NCI-H510A treated with DMSO at 0.1 percent for 48 hours (cell line): Measurements from ENCODE around the gene YWHAG.
"Not testable (repeated sequence)": the region's sequence is repeated elsewhere in the genome, so short reads cannot be mapped to it uniquely, and the experiment has no call there.

Experiments used
- DNase-seq: peaks from one replicate; lab custom pipeline; 2025; lab: John Stamatoyannopoulos, UW

YWHAG gene

DNA sequence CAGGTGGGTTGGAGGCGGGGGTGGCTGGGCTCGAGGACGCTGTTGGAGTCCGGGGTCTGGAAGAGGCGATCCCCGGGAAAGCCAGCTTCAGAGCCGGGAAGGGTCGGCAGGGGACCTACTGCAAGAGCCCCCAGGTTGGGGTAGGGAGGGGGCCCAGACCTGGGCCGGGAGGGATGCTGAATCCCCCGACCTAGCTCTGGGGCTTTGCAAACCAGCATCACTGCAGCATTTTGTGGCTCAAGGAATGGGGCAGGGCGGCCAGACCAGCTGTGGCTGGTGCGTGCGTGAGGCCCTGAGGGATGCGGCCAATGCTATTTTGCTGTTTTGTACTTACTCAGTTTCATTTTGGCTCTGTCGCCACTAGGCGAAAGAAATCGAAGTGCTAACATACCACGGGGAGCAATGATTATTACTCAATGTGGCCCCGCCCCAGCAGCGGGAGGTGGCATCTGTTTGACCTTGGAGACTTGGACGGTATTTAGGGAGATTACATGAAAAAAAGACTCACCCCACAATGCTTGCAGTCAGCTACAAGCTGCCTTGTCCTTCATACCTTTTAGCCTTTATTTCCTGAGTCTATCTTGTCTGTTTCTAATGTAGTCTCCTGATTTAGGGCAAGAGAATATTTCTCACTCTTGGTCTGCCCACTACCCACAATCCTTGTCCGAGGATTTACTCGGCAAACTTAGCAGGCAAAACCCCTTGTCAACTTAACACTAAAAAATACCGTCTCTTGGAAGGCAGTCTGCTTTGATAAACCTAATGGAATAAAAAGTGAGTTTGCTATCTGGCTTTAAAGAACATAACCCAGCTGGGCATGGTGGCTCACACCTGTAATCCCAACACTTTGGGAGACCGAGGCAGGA is 40.1 kb downstream of the YWHAG start:
- DNase-seq, result peak; percentile 41

- DNase-seq, result peak; percentile 90
Observed at GRCh38 chr7:76317782-76318487, 40.9 kb downstream of the YWHAG start.

DNA sequence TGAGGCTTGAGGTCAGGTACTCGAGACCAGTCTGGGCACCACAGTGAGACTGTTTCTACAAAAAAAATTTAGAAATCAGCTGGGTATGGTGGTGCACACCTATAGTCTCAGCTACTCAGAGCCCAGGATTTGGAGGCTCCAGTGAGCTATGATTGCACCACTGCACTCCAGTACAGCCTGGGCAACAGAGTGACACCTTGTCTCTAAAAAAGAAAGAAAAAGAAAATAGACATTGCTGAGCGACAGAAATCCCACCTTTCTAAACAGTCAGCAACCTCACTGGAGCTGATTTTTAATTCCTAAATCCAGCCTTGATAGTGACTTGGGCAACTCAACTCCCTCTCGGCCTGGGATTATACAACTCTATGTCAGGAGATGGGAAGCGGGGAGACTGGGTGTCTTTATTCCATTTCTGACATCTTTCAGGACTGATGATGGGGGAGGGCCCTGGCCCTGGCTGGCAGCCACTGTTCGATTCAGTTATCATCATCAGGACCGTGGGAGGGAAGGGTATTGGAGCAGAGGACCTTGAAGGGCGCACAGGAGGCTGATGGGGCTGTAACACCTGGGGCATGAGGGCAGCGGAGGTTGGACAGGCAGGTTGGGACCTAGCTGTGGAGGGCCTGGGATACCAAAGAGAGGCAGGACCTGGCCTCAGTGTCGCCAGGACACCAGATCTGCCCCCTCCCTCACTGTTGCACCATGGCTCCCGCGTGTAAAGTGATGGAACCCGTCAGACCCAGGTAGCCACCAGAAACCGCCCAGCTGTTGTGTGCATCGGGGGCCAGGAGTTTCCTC is 41.6 kb downstream of the YWHAG start:
- DNase-seq, result no peak

DNA sequence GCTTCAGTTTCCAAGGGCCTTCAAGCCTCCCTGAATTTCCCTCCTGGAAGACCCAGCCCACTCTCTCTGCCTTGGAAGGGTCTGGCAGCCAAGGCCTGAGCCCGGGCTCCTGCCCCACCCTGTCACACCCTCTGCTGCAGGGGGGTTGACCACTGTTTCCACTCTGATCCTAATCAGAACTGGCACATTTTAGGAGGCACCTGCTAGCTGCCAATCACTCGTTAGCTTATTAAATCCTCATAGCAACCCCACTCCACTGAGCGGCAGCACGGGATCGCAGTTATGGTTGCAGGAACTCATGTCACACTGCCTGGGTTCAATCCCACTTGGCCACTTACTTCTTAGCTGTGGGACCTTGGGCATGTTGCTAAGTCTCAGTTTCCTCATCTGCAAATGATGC is 43.4 kb downstream of the YWHAG start:
- no peak for DNase-seq

GRCh38 chr7:76314740-76315139 is 44.1 kb downstream of the YWHAG start:
- DNase-seq, result not testable (repeated sequence)

DNA sequence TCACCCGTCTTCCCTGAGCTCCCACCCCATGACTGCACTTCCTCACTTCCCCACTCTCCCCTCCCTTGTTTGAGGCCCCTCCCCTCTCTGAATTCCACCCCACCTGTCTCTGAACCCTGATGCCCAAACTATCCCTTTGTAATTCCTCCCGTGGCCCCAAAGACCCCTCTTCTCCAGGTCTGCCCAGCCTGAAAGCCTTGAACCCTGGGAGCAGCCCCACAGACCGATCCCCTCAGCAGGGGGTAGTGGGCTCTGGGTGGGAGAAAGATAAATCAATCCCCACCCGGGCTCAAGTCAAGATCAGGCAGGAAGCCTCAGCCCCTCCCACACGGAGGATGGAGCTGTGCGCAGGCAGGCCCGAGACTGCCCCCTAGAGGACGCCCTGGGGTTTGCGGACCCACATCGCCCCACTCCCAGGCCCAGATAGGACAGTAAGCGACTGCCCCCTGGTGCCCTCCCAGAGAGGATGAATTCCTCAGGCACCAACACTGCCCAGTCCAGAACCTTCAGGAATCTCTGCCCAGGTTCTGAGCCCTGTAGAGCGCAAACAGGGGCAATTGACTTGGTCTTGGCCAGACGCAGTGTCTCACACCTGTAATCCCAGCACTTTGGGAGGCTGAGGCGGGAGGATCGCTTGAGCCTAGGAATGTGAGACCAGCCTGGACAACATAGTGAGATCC is 44.6 kb downstream of the YWHAG start:
- peak; percentile 82 for DNase-seq

DNA sequence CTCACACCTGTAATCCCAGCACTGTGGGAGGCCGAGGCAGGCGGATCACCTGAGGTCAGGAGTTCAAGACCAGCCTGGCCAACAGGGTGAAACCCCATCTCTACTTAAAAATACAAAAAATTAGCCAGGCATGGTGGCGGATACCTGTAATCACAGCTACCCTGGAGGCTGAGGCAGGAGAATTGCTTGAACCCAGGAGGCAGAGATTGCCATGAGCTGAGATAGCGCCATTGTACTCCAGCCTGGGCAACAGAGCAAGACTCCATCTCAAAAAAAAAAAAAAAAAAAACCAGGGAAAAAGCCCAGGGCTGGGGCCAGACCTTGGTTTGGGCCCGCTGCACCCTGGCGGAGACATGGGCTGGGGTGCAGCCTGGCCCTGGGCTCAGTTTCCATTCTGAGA is 47.0 kb downstream of the YWHAG start:
- DNase-seq, result not testable (repeated sequence)

DNA sequence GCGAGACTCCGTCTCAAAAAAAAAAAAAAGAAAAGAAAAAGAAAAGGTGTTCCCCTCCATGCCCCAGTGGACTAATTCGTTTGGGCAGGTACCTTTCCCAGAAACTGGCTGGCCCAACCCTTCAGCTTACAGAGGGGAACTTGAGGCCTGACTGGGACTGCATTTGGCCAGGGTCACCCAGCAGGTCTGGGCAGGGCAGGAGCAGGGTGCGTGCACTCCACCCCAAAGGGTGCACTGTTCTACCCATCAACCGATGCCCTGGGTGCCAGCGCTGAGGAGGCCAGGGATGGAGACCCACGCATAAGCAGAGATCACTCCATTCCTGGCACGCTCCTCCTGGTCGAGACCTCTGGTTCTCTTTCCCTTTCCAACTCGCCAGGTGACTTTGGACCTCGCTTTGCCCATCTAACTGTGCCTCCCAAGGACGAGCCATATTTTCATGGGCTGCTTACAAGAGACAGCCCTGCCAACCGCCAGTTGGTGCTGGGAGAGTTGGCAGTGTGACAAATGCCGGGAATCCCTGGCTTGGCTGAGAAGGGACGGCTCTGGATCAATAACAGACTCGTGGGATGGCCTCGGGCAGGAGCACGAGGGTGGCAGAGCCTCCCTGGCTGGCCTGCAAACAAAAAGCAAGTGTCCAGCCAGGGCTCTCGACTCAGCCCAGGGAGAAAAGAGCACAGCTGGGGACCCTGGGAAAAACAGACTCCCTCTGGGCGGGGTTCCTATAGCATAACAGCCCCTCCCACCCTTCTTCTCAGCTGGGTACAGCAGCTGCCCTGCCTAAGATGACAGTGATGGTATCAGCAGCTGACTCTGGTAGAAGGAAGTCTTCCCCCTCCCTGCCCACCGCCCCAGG is 48.5 kb downstream of the YWHAG start:
- DNase-seq, result no peak

DNA sequence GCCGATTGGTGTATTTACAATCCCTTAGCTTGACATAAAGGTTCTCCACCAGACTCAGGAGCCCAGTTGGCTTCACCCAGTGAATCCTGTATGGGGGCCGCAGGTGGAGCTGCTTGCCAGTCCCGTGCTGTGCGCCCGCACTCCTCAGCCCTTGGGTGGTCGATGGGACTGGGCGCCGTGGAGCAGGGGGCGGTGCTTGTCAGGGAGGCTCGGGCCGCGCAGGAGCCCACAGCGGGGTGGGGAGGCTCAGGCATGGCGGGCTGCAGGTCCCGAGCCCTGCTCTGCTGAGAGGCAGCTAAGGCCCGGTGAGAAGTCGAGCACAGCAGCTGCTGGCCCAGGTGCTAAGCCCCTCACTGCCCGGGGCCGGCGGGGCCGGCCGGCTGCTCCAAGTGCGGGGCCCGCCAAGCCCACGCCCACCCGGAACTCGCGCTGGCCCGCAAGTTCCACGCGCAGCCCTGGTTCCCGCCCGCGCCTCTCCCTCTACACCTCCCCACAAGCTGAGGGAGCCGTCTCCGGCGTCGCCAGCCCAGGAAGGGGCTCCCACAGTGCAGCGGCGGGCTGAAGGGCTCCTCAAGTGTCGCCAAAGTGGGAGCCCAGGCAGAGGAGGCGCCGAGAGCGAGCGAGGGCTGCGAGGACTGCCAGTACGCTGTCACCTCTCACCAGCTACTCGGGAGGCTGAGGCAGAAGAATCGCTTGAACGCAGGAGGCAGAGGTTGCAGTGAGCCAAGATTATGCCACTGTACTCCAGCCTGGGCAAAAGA is 49.3 kb downstream of the YWHAG start:
- DNase-seq, result not testable (repeated sequence)

GRCh38 chr7:76308874-76309273 is 49.9 kb downstream of the YWHAG start:
- not testable (repeated sequence) for DNase-seq

DNA sequence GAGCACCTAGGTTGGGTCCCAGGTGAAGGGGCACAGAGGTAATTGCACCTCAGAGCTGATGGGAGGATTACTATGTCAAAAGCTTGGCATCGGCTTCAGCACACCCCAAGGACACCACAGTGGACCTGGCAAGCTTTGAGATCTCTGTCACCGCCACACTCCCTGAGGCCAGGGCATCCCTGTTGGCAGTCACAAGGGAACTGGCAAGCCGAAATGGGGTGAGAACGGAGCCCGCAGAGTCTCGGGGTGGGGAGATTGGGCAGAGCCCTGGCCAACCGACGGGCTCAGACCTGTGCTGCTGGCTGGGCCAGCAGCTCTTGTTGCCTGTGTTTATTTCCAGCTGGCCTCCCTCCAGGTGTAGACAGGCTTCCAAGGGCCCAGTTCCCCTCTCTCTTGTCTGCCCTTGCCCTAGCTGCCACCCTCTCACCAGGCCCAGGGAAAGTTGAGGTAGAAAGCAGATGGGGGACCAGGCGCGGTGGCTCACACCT is 53.9 kb downstream of the YWHAG start:
- no peak for DNase-seq

DNA sequence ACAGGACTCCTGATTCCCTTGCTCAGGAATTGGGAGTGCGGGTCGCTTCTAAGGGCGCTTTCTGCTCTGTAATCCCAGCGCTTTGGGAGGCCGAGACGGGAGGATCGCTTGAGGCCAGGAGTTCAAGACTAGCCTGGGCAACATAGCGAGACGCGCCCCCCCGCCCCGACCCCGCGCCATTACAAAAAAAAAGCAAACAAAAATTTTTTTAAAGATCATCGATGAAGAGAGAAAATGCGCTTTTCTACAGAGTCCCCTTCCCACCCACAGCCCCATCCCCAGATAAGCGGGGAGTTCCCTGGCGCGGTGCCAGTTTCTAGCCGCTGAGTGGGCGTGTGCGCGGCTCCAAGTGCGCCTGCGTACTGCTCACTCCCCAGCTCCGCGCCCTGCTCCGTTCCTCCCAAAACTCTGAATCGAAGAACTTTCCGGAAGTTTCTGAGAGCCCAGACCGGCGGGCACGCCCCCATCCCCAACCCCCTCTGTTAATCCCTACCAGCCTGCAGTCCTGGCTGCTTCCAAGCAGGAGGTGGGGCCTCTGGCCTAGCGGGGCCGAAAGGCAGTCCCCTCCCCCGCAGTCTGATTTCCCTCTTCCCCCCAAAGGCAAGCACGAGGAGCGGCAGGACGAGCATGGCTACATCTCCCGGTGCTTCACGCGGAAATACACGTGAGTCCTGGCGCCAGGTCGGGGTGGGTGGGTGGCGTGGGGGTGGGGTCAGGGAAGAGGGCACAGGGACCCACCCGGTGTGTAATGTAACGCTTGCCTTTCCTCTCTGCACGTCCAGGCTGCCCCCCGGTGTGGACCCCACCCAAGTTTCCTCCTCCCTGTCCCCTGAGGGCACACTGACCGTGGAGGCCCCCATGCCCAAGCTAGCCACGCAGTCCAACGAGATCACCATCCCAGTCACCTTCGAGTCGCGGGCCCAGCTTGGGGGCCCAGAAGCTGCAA is 55.3 kb downstream of the YWHAG start:
- DNase-seq, result peak; percentile 61

DNA sequence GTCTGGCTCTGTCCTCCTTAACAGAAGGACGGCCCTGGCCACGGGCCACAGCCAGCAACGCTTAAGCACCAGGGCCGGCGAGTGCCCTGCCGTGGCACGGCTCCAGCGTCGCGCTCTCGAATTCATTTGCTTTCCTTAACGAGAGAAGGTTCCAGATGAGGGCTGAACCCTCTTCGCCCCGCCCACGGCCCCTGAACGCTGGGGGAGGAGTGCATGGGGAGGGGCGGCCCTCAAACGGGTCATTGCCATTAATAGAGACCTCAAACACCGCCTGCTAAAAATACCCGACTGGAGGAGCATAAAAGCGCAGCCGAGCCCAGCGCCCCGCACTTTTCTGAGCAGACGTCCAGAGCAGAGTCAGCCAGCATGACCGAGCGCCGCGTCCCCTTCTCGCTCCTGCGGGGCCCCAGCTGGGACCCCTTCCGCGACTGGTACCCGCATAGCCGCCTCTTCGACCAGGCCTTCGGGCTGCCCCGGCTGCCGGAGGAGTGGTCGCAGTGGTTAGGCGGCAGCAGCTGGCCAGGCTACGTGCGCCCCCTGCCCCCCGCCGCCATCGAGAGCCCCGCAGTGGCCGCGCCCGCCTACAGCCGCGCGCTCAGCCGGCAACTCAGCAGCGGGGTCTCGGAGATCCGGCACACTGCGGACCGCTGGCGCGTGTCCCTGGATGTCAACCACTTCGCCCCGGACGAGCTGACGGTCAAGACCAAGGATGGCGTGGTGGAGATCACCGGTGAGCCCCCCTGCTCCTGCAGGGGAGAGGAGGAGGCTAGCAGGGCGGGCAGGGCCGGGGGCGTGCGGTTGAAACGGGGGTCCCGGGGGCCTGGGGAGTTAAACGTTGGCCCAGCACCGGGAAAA is 56.2 kb downstream of the YWHAG start, which contains the start of gene HSPB1:
HSPB1 (plus strand) TSS at position 327 of the 855 bp plus-strand sequence; CDS start at position 367, 40 bp downstream.
- peak; percentile 75 for DNase-seq

GRCh38 chr7:76301000-76301399 is 57.8 kb downstream of the YWHAG start:
- no peak for DNase-seq

DNA sequence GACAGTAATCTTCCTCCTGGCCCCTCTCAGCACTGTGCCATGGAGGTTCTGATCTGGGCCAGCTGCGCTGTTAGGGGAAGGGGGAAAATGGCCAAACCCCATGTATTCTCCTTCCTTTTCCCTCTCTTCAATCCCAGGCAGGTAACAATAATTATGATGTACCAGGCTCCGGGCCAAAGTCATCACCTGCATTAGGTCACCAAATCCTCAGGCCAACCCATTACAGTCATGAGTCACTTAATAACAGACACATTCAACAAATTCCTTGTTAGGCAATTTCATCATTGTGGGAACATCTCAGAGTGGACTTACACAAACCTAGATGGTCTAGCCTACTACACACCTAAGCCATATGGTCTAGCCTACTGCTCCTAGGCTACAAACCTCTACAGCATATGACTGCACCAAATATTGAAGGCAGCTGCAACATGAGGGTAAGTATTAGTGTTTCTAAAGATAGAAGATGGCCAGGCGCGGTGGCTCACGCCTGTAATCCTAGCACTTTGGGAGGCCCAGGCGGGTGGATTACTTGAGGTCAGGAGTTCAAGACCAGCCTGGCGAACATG is 58.5 kb downstream of the YWHAG start:
- DNase-seq, result no peak

- peak; percentile 25 for DNase-seq
Observed at GRCh38 chr7:76296743-76297740, 61.7 kb downstream of the YWHAG start.
